SK-N-MC (cell line): ENCODE data around the gene CARD14.

Source experiments
- EZH2 ChIP-seq: fragments of 200-600 bp; sonication (generic); IDR thresholded peaks from one replicate; pipeline ENCODE4 v1.6.1; 2017; ENCODE audit warnings: antibody characterized with exemption
- FOXP2 ChIP-seq: optimal IDR thresholded peaks from 2 replicates; pipeline ENCODE3; 2011; ENCODE audit warnings: mild to moderate bottlenecking, moderate library complexity; ENCODE audit not compliant: insufficient read depth; ENCODE audit errors: extremely low read length, control extremely low read depth
- POLR2AphosphoS5 ChIP-seq: IDR thresholded peaks from 2 replicates; pipeline ENCODE4 v1.6.1; 2012; ENCODE audit warnings: mild to moderate bottlenecking, low read depth, low read length, borderline replicate concordance

DNA sequence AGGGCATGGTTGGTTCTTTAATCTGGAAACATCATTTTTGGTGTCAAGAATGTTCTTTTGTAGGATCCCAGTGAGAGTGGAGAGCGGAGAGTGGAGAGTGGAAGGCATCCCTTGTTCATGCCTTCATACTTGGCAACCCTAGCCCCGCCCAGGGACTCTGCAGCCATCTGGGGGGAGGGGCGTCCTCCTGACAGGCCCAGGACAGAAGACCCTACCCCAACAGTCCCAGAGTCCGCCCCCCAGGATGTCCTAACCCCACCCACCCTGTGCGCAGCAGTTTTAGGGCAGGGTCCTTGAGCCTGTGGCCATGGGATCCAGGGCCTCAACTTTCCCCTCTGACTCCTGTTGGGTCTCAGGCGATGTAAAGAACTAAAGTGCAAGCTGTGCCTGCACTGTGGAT, 54.9 kb downstream of the CARD14 start:
- no peak for TF ChIP-seq POLR2AphosphoS5
- TF ChIP-seq EZH2: no peak
- TF ChIP-seq FOXP2: no peak
